ENCODE results near the gene JCAD.
A peak's percentile ranks its signal among the peaks of the same experiment; 100 is the strongest.

Gene JCAD

GRCh38 chr10:30047924-30048531 lies 11.4 kb downstream of the JCAD start:
- no peak for DNase-seq

GRCh38 chr10:30047430-30047829 lies 12.0 kb downstream of the JCAD start:
- DNase-seq = no peak

- DNase-seq = no peak
Observed at GRCh38 chr10:30046476-30046875, 12.9 kb downstream of the JCAD start.

DNA sequence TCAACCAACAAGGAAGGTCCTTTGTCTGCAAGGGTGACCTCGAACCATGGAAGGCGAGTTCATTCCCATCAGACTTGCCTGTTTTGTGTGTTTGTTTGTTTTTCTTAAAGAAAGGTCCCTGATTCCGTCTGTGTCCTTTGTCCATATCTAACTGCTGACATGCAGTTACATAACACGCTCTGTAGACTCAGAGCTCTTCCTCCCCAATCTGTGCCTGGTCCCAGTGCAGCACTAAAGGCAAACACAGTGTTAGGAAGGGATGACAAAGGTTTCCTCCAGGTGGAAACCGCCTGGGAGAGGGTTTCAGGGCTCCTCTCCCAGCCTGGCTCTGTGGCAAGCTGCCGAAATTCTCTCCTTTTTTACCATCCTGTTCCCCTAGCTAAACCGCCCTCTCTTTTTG lies 13.4 kb downstream of the JCAD start:
- no peak for DNase-seq

DNA sequence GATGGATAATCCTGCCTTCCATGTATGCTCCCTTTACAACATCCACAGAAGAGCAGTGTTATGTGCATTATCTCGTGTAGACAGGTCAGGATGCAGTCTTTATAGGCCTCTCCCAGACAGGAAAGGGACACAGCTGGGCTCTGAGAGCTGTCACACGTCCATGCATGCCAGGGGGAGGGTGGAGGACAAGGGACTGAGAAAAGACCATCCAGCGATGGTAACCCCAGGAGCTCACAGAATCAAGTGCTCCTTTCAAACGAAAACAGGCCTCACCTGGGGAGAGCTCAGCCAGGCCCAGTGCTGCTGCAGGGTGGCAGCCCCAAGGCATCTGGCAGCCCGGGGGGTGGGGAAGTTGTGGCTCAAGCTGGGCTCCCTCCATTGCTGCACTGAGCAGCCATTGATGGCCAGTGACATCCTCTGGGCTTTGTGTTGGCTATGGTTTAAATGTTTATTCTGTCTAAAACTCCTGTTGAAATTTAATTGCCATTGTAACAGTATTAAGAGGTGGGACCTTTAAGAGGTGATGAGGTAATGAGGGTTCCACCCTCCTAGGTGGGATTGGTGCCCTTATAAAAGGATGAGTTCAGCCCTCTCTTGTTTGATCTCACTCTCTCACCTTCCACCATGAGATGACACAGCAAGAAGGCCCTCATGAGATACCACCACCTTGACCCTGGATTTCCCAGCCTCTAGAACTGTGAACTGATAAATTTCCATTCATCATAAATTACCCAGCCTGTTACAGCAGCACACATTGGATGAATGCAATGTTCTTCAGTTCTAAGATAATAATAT lies 15.7 kb downstream of the JCAD start:
- no peak for DNase-seq

DNA sequence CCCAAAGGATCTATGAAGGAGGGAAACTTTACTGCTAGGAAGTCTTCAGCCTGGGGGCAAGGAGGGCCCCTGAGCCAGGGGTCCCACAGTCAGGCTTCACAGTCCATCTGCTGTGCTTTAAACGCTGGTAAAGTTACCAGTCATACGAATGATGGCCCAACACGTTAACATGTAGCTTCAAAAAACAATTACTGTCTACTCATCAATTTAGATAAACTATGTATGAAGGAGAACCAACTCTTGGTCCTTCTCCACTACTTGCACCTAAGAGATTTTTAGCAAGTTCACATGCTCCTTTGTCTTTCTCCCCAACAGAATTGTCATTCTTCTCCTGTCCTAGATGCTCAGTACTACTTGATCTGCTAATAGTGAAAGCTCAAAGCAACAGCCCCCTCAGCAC lies 16.6 kb downstream of the JCAD start:
- DNase-seq = no peak

GRCh38 chr10:30041196-30042105 lies 17.9 kb downstream of the JCAD start:
- no peak for DNase-seq

DNA sequence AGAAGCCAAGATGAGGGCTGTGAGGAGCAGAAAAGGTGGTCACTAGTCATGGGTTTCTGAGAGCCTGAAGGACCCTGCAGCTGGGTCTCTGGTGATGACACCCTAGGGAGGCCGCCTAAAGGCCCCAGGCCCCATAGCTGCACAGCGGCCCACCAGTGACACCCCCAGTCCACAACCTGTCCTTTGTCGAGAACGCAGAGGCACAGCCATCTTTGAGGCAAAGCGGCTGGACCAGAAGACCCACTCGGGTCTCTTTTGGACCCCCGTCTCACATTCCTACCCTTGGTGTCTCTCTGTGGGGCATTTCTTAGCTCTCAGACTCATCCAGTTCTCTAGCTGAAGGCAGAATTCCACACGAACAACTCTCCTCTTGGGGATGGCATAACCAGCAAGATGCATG lies 18.8 kb downstream of the JCAD start:
- DNase-seq = no peak

DNA sequence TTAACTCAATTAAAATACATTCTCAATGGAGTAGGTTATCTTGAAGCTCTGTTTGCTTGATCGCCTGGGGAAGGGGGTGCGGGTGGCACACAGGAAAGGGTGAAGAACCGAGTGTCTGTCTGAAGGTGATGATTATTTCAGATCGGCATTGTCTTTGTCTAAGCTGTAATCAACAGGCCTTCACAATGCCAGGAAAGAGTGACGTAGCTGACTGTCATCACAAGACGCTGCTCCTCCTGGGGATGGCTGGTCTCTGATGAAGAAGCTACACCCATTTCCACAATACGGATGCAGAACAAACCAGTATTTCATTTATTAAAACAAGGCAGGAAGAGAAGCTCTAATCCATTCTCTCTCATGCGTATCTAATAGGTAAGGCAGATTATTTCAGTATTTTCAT lies 19.4 kb downstream of the JCAD start:
- no peak for DNase-seq

- peak in 1 of 56 donors; percentile 50 for DNase-seq
Observed at GRCh38 chr10:30039567-30039966, 19.8 kb downstream of the JCAD start.

- DNase-seq = no peak
Observed at GRCh38 chr10:30038781-30039536, 20.4 kb downstream of the JCAD start.

DNA sequence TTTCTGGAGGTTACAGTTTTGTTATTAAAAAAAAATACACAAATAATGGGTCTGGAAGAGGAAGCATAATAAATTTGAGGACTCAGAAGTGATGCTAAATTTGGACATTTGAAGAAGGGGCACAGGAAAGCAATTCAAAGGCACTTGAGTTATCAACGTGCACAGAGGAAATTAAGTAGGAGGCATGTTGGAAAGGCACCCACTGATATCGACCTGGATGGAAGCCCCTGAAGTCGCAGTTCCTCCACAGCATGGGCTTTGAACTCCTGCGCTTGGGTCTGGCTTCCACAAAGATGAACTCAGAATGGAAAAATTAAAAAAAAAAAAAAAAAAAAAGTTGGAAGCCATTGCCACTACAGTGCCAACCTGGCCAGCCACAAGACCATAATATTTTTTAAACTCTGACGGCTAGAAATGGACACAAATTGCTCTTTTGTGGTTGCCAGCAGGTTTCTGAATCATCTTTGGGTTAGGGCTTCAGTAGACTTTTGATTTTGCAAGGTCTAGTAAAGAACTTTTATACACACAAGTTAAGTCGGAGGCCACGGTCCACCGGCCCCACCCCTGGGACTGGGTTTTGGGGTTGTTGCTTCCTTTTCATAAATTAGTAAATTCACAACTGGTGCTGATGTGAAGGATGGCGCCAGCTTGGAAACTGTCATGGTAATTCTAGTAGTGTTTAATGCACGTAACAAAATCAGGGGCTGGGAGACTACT lies 21.6 kb downstream of the JCAD start:
- DNase-seq = no peak

DNA sequence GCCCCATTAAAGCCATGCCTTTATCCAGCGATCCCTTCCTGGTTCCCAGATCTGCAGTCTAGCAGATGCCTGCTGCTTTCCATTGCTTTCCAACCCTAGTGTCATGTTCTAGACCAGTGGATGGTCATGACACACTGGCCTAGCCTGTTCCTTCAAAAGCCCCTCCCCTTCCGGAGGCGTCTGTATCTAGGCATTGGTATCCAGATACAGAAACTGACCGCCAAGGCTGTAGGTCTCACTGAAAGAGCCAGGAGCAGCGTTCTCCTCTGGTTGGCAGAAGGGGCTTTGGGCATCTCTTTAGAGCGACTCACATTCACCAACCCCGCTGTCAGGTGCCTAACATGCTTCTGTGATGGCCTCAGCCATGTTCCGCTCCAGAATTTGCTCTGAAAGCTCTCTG lies 22.6 kb downstream of the JCAD start:
- no peak for DNase-seq

DNA sequence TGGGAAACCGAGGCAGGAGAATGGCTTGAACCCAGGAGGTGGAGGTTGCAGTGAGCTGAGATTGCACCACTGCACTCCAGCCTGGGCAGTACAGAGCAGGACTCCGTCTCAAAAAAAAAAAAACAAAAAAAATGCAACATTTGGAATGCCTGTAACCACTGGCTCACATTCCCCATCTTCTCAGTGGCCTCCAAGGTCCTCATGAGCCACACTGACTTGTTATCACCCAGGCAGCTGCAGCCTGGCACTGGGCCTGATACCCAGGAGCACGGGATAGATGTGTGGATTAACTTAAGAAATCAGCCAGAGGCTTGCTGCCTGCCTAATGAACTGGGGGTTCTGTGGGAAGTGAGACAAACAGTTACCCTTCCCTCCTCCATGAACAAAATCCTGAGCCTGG lies 23.0 kb downstream of the JCAD start:
- DNase-seq = no peak

DNA sequence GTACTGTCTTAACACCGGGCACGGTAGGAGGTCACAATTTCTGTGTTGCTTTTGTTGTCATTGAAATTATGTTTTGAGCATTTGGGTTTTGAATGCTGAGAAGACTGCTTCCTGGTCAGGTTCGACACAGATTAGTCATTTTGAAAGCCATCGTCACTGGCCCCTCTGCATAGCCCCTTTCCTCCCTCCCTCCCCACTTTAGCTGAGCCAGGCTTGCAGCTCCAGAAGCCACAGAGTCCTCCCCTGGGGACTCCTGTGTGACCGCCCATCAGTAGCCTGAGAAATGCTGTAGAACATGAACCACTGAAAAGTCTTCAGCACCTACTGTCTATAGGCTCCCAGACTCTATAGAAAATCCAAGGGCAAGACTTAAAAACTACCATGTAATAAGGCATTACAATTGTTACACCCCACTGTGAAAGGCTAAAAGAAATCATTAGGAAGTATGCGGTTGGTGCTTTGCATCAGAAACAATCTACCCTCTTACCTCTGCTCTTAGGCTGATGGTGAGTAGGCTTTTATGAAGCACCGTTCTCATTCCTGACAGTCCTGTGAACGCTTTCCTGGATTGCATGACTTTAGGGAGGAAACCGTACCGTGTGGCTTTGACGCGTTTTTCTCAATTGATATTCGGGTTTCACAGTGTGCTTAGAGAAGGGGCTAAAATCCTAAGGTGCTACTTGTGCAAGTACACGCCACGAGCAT lies 24.8 kb downstream of the JCAD start:
- DNase-seq = no peak

- no peak for DNase-seq
Observed at GRCh38 chr10:30032125-30032524, 27.3 kb downstream of the JCAD start.

- DNase-seq = peak in 1 of 56 donors; percentile 10
Observed at GRCh38 chr10:30029872-30030256, 29.5 kb downstream of the JCAD start.

DNA sequence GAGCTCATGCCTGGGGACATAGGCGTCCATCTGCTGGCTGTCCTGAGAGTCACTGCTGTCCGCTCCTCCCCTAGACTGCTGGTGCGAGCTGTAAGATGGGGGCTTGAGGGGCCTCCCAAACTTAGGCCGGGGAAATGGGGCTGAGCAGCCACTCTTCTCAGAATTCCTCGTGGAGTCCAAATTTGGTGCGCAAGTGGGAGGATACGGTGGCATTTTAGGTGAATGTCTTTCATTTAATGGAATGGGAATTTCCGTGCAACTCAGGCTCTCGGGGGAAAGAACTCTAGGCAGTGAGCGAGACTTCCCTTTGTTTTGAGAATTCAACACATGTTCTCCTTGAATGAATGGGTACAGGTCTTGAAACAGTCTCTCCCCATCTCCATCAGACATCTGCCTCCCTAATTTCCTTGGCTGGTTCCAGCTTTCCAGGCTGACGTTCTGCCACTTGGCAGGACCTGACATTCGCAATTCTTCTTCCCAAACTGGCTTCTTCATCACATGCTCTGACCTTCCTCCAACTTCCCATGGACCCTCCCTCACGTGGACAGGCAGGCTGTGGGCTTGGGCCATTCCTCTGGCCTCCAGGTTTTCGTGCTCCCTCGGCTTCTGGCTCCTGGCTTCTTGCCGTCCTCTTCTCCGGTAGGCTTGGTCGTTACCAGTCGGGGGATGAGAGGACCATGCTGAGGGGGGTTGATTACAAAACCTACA lies 30.1 kb downstream of the JCAD start:
- peak in 1 of 56 donors; percentile 10 for DNase-seq

DNA sequence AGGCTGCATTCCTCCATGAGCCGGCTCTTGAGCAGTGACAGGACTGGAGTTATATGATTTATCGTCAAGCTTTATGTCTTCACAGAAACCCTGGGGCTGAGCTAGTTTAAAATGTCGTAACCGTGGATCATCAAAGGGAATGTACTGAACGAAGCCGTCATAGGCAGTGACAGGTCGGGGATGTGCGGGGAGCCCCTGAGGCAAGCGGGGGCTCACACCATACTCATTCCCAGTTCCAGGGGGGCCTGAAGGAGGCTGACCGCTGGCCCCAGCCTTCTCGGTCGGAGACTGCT lies 30.7 kb downstream of the JCAD start:
- no peak for DNase-seq

All from amygdala (tissue), 56 donors.